Measurements from ENCODE around the gene ARPC5.

ARPC5 gene

DNA sequence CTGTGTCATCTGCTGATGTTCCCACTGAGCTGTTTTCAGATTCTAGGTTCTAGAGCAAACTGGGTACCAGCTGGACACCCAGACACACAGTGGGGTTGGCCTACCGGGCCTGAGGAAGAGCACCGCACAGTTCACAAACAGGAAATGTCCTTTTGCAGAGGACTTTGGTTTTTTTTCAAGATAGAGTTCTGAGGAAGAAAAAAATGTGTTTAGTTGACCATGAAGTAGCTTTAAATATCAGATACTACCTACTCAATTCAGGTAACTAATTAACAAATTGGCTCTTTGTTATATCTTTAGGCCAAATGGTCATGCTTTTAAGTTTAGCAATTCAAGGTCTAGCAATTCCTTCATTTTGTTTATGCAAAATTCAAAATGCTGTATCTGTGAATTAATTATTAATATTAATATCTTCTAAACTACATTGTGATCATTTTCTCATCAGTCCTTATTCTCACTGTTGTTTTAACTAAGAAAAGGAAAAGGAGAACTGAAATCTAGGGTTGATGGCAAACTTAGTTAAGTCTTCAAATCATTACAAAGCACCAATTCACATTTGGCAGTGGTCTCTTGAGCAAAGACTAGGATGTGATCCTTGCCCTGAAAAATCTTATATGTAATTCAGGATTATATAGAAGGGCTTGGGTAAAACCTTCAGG, 28.1 kb downstream of the ARPC5 start:
- TF ChIP-seq, protein P1, sequence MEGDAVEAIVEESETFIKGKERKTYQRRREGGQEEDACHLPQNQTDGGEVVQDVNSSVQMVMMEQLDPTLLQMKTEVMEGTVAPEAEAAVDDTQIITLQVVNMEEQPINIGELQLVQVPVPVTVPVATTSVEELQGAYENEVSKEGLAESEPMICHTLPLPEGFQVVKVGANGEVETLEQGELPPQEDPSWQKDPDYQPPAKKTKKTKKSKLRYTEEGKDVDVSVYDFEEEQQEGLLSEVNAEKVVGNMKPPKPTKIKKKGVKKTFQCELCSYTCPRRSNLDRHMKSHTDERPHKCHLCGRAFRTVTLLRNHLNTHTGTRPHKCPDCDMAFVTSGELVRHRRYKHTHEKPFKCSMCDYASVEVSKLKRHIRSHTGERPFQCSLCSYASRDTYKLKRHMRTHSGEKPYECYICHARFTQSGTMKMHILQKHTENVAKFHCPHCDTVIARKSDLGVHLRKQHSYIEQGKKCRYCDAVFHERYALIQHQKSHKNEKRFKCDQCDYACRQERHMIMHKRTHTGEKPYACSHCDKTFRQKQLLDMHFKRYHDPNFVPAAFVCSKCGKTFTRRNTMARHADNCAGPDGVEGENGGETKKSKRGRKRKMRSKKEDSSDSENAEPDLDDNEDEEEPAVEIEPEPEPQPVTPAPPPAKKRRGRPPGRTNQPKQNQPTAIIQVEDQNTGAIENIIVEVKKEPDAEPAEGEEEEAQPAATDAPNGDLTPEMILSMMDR (conservative IDR thresholded peaks at IDR 0.05; ENCODE audit: control insufficient read depth, insufficient read depth, low read depth, low read length), result no peak
- H3K4me3 ChIP-seq (ENCODE audit: control insufficient read depth, low read depth, low read length), result no peak overlapping the region
- DNase-seq (ENCODE audit: low read depth), result no peak

DNA sequence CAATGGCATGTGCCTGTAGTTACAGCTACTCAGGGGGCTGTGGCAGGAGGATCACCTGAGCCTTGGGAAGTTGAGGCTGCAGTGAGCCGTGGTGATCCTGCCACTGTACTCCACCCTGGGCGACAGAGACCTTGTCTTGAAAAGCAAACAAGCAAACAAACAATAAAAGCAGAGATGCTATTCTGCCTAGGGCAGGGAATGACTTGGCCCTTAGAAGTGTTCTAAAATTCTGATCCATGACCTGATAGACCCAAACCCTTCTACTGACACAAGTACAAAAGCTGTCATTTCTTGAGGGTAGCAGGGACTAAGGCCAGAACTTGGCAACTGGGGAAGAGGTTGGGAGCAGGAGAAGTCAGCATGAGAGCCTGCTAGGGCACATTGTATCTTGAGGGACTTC, 29.7 kb downstream of the ARPC5 start:
- DNase-seq (ENCODE audit: low read depth), result no peak
- TF ChIP-seq, protein P1 (conservative IDR thresholded peaks at IDR 0.05; ENCODE audit: control insufficient read depth, insufficient read depth, low read depth, low read length), result no peak

DNA sequence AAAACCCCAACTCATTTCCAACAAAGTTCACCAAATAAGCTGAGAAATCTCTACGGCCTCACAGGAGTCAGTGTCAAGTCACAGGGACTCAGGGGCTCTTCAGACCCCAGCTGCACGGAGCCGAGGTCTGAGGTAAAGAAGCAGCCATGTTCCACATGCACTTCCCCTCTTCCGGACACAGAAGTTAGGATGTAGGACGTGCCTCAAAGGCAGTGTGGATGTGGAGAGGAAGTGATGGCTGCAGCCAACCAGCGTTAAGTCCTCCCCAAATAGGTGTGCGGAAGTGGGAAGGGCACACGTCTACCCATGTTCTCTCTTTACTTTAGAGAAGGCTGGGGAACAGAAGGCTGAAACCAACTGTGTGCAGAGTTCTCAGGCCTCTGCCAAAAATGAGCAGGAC, 30.8 kb downstream of the ARPC5 start:
- TF ChIP-seq, protein P1 (conservative IDR thresholded peaks at IDR 0.05; ENCODE audit: control insufficient read depth, insufficient read depth, low read depth, low read length), result no peak
- no peak for DNase-seq (ENCODE audit: low read depth)
- H3K4me3 ChIP-seq (ENCODE audit: control insufficient read depth, low read depth, low read length), result no peak overlapping the region

More for the DNA sequence above, 29.7 kb downstream of the ARPC5 start:
- H3K4me3 ChIP-seq (ENCODE audit: control insufficient read depth, low read depth, low read length), result no peak overlapping the region

DNA sequence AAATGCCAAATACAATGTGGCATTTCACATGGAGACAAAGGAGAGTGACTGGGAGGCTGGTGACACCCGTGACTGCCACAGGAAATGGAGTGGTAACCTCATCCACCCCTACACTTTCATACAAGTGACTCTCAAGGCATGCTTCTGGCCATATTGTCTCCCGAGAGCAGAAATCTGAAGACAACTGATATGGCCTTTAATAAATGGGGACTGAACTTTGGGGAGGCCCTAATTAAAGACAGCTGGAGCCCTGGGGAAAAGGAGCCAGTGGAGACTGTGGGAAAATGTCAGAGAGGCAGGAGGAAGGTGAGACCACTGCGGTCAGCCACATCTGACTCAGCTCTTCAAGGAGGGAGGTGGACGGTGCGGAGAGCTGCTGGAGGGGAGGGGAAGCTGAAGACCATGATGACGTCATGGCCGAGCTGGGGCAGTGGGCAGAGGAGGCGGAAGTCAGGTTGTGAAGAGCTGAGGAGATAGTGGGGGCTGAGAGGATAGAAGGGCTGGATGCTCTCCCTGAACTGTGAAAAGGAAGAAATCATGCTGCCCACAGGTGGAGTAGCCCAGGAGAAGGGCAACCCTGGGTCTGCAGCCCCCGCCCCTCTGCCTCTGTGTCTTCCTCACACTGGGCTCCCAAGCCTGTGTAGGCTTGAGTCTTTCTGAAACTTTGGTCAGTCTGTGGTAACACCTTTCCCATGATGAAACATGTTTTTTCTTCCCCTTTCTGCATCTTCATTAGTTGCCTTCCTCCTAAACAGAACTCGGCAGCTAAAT, 31.4 kb downstream of the ARPC5 start:
- no peak overlapping the region for H3K4me3 ChIP-seq (ENCODE audit: control insufficient read depth, low read depth, low read length)
- DNase-seq (ENCODE audit: low read depth), result peak; percentile 94
- TF ChIP-seq, protein P1 (conservative IDR thresholded peaks at IDR 0.05; ENCODE audit: control insufficient read depth, insufficient read depth, low read depth, low read length), result no peak

DNA sequence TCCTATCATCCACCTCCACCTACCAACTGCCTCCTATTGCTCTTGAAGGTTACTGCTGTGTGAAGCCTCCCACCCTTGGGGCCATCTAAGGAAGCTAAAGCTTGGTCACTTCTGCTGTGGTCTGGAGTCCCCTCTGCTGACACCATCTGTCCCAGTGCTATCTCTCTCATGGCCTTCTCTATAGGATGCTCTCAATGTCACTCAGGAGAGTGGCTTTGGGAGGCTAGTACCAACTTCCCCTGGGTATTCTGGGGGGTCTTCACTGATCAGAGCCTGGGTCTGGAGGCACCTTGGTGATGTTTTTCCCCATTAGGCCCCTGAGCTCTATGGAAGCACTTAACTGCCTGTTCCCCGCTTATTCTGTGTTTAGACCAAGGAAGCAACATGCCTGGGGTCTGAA, 33.1 kb downstream of the ARPC5 start:
- TF ChIP-seq, protein P1 (conservative IDR thresholded peaks at IDR 0.05; ENCODE audit: control insufficient read depth, insufficient read depth, low read depth, low read length), result no peak
- no peak for DNase-seq (ENCODE audit: low read depth)
- no peak overlapping the region for H3K4me3 ChIP-seq (ENCODE audit: control insufficient read depth, low read depth, low read length)

DNA sequence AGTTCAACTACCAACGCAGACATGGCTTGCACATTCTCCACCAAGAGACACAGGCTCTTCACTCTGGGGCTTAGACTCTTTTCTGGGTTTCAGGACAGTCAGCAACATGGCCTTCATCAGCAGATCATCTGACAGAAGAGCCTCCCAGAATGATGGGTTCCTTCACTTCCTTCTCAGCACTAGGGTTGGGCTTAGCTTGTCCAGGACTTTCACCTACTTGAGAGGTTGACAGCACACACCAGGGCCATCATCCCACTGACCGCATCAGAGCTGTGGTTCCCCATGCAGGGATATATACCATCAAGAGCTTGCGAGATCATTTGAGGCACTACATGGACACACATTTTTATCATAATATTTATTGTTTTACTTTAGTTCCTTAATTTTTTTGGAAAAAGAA, 34.9 kb downstream of the ARPC5 start:
- DNase-seq (ENCODE audit: low read depth), result no peak
- no peak overlapping the region for H3K4me3 ChIP-seq (ENCODE audit: control insufficient read depth, low read depth, low read length)
- TF ChIP-seq, protein P1 (conservative IDR thresholded peaks at IDR 0.05; ENCODE audit: control insufficient read depth, insufficient read depth, low read depth, low read length), result no peak

All from fibroblast of mammary gland (primary cell).